ENCODE measurements around the gene MEAF6. TPM values are rescaled to one million over a fixed set of nuclear protein-coding genes. Genes with fewer than 3 reads are reported as not detected.

MEAF6 gene
- total RNA-seq, 1 donor from 2014 or later, result 93.0 TPM

DNA sequence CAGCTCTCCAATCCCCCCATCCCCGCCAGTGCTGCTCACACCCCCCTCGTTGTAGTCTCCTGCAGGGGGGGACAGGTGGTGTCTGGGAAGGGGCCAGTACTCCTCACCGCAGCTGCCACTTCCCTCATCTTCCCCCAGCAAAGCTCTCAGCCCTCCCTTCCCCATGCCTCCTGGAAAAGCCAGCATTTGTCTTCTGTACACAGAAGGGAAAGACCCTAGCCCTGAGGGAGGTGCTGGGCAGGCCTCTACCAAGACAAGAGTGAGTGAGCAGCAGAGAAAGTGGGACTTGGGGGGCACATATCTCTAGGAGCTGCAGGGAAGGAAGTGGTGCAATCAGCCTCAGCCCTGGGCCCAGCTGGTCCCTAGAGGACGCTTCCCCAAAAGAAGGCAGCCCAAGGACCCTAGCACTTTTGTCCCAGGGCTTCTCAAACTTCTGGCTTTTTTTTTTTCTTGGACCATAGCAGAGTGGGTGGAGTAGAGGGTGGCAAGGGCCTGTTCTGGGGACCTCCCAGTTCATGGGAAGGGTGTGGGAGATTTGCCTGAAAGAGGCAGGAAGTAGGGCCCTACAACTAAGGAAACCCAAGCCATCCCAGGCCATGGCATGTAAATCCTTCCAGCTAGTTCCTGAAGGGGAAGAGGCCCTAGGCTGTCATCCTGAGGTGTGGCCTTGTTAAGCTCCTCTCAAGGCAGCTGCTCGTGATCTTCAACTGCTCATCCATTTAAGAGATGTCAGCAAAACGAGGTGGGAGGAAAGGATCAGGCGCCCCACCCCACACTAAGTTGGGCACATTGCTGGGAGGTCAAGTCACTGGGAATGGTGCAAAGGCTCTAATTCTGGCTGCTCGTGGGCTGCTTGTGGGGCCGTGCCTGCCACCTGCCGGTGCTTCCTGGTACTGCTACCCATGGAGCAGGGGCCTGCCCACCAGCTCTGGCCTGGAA lies 27.6 kb downstream of the MEAF6 start:
- peaks cover 32% of the 10 kb centered on the region for H3K36me3 Mint-ChIP-seq (ENCODE audit: low read depth)
- intact Hi-C loops (cut with micrococcal nuclease), result loop anchor here (1.0 kb wide), 1 partner anchor 33 kb away; no protein-coding TSS in a partner anchor

DNA sequence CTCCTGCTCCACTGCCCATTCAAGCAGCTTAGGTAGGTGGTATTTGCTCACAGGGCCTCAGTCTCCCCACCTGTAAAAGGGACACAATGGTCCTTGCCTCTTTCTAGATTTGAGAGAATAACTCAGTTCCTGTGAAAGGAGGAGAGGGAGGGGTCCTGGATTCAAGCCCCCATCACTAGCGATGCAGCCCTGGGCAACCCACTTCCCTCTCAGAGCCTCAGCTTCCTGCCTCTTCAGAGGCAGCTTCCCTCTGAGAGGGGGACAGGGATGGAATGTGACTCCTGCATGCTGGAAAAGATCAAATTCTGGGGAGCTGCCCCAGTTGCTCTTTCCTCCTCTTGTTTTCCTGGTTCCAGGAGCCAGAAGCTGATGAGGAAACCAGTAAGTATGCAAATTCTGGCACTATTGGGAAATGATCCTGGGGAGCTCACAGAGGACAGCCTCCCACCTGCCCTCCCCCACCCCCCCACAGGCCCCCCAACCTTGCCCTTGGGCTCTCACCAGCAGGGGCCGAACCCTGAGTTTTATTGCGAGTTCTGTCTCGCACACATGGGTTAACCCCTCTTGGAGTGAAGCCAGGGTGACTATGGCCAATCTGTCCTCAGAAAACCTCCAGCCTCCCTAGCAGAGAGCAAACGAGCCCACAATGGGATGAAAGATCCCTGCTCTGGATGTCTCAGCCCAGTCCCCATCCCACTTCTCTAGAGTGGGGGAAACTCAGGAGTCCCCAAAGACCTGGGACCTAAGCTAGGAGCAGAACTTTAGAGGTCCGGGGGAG lies 28.5 kb downstream of the MEAF6 start:
- Mint-ChIP-seq H3K9me3 (no peaks in the 10 kb centered on the region), H3K4me1 (ENCODE audit: low read depth) (peaks cover 20% of the 10 kb centered on the region), H3K4me3 (ENCODE audit: low read depth) (no peak overlapping the region), H3K27ac (no peak overlapping the region), H3K36me3 (ENCODE audit: low read depth) (peaks cover 39% of the 10 kb centered on the region), H3K27me3 (ENCODE audit: low read depth) (no peaks in the 10 kb centered on the region)
- no peak for DNase-seq (ENCODE audit: low spot score)
- intact Hi-C loops (cut with micrococcal nuclease), result no loop called here

More for the DNA sequence above, 27.6 kb downstream of the MEAF6 start:
- peaks cover 12% of the 10 kb centered on the region for H3K4me1 Mint-ChIP-seq (ENCODE audit: low read depth)
- no peaks in the 10 kb centered on the region for H3K27me3 Mint-ChIP-seq (ENCODE audit: low read depth)
- peak; percentile 62 for DNase-seq (ENCODE audit: low spot score)
- no peaks in the 10 kb centered on the region for H3K9me3 Mint-ChIP-seq
- H3K4me3 Mint-ChIP-seq (ENCODE audit: low read depth), result no peak overlapping the region
- peak overlapping the region; percentile 10 for H3K27ac Mint-ChIP-seq

DNA sequence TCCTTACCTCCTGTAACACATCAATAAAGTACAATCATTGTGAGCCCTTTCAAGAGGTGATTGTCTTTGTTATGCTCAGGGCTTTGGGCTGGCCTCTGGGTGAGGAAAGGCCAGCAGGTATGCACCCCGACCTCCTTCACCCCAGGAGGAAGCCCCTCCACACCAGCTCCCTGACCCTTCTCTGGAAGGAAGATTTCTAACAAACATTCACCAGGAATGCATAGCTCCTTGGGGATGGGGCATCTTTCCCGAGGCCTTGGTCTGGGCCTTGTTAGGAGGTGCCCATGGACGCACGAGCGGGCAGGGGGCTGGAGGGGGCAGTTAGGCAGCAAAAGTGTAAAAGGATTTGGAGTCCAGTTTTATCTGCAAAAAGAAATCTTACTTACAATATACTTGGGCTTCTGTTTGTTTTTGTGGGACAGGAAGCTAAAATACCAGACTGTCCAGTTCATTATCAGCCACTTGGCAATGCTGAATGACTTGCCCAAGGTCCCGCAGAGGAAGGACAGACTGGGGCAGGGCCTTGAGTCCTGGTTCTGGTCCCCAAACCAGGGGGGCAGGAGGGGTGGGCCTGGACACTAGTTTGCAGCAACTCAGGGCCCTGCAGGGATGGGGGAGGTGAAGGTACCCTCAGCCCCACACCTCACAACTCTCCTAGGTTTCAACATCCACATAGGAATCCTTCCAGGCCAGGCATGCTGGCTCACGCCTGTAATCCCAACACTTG lies 30.1 kb downstream of the MEAF6 start:
- Mint-ChIP-seq H3K27me3 (ENCODE audit: low read depth) (no peaks in the 10 kb centered on the region), H3K9me3 (no peaks in the 10 kb centered on the region), H3K4me3 (ENCODE audit: low read depth) (no peak overlapping the region), H3K36me3 (ENCODE audit: low read depth) (peaks cover 44% of the 10 kb centered on the region), H3K27ac (peak overlapping the region; percentile 48), H3K4me1 (ENCODE audit: low read depth) (peaks cover 27% of the 10 kb centered on the region)
- no peak for DNase-seq (ENCODE audit: low spot score)
- intact Hi-C loops (cut with micrococcal nuclease), result no loop called here

DNA sequence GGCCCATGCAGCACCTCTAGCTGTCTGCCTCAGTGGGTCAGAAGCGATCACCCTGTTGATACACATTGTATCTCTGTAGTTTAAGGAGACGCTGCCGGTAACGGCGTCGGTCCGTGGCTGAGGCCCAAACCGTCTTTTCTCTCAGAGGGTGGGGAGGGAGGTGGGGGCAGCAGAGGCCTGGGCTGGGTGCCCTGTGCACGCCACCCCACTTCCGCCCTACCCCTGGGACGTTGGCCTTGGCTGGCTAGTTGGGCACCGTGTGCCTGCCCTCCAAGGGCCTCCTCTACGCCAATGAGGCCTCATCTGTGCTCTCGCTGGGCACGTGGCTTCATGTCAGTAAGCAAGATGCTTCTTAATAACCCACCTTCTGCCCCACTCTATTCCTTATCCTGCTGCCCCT lies 30.8 kb downstream of the MEAF6 start:
- intact Hi-C loops (cut with micrococcal nuclease), result no loop called here
- Mint-ChIP-seq H3K4me1 (ENCODE audit: low read depth) (peaks cover 31% of the 10 kb centered on the region), H3K27ac (peak overlapping the region; percentile 48), H3K4me3 (ENCODE audit: low read depth) (no peak overlapping the region), H3K27me3 (ENCODE audit: low read depth) (no peaks in the 10 kb centered on the region), H3K36me3 (ENCODE audit: low read depth) (peaks cover 51% of the 10 kb centered on the region), H3K9me3 (no peaks in the 10 kb centered on the region)
- no peak for DNase-seq (ENCODE audit: low spot score)

DNA sequence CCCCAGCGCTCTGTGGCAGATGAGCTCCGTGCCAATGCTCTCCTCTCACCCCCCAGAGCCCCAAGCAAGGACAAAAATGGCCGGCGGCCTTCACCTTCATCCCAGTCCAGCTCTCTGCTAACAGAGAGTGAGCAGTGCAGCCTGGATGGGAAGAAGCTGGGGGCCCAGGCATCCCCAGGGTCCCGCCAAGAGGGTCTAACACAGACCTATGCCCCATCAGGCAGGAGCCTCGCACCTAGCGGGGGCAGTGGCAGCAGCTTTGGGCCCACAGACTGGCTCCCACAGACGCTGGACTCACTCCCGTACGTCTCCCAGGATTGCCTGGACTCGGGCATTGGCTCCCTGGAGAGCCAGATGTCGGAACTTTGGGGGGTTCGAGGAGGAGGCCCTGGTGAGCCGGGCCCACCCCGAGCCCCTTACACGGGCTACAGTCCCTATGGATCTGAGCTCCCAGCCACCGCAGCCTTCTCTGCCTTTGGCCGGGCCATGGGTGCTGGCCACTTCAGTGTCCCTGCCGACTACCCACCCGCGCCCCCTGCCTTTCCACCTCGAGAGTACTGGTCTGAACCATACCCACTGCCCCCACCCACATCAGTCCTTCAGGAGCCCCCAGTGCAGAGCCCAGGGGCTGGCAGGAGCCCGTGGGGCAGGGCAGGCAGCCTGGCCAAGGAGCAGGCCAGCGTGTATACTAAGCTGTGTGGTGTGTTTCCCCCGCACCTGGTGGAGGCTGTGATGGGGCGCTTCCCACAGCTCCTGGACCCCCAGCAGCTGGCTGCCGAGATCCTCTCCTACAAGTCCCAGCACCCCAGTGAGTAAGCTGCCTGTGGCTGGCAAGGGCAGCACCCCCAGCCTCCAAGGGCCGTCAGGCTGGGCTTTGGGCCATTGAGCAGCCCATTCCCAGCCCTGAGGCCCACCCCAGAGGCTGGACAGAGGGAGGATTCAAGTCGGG lies 31.5 kb downstream of the MEAF6 start:
- intact Hi-C loops (cut with micrococcal nuclease), result no loop called here
- H3K4me1 Mint-ChIP-seq (ENCODE audit: low read depth), result peaks cover 31% of the 10 kb centered on the region
- peaks cover 59% of the 10 kb centered on the region for H3K36me3 Mint-ChIP-seq (ENCODE audit: low read depth)
- no peaks in the 10 kb centered on the region for H3K27me3 Mint-ChIP-seq (ENCODE audit: low read depth)
- peak overlapping the region; percentile 13 for H3K4me3 Mint-ChIP-seq (ENCODE audit: low read depth)
- H3K9me3 Mint-ChIP-seq, result no peaks in the 10 kb centered on the region
- DNase-seq (ENCODE audit: low spot score), result no peak
- H3K27ac Mint-ChIP-seq, result peak overlapping the region; percentile 76

DNA sequence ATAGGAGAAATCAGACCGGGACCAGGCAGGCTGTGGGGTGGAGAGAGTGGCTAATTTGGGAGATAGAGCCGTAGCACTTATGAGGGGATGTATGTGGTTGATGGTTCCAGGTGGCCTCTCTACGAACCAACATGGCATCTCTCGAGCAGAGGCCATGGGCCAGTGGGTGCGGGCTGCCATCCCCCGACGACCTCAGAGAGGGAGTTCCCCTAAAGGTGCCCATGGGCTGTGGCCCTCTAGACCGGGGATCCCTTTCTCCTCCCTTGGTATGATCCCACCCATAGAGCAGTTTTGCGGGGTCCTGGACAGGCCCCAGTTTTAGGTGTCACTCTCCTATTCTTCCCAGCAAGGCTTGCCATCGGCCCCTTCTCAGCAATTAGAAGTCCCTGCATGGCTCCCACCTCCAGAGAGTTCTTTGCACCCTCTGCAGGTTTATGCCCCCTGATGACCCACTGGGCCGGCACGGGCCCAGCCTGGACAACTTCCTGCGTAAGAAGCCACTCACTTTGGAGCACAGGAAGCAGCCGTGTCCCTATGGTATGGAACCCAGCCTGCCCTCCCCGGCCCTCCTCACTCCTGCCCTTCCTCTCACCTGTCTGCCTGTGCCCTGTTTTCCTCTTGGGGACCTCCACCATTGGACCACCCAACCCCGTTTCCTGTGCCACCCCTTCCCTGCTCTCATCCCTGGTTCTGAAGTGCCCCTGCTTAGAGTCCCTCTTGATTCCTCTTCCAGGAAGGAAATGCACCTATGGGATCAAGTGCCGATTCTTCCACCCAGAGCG lies 32.4 kb downstream of the MEAF6 start:
- peaks cover 35% of the 10 kb centered on the region for H3K4me1 Mint-ChIP-seq (ENCODE audit: low read depth)

DNA sequence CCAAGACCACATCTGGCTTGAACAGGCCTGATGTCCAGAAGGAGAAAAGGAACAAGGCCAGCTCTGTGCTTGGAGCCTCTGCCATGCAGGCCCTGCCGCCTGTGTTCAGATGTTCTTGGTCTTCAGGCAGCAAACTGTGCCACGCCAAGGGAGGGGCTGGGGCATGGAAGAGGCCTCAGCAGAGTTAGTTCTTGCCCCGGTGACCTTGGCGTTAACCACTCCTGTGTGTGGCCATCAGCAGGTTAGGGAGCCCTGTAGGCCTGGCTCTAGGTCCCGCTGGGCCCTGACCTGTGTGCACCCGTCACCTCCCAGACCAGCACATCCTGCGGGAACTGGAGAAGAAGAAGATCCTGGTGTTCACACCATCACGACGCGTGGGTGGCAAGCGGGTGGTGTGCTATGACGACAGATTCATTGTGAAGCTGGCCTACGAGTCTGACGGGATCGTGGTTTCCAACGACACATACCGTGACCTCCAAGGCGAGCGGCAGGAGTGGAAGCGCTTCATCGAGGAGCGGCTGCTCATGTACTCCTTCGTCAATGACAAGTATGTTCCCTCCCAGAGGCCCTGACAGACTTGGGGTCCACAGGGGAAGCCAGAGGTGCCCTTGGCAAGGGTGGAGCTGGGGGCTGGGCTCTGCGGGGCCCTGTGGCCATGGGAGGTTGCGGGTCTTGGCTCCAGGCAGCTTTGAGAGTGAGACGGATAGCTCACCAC lies 33.1 kb downstream of the MEAF6 start:
- peaks cover 30% of the 10 kb centered on the region for H3K4me1 Mint-ChIP-seq (ENCODE audit: low read depth)
- H3K4me3 Mint-ChIP-seq (ENCODE audit: low read depth), result peak overlapping the region; percentile 33
- DNase-seq (ENCODE audit: low spot score), result no peak
- no peaks in the 10 kb centered on the region for H3K27me3 Mint-ChIP-seq (ENCODE audit: low read depth)
- H3K27ac Mint-ChIP-seq, result peak overlapping the region; percentile 98
- no peaks in the 10 kb centered on the region for H3K9me3 Mint-ChIP-seq
- intact Hi-C loops (cut with micrococcal nuclease), result no loop called here
- peaks cover 75% of the 10 kb centered on the region for H3K36me3 Mint-ChIP-seq (ENCODE audit: low read depth)

More for the DNA sequence above, 32.4 kb downstream of the MEAF6 start:
- Mint-ChIP-seq H3K27ac (peak overlapping the region; percentile 98), H3K9me3 (no peaks in the 10 kb centered on the region), H3K36me3 (ENCODE audit: low read depth) (peaks cover 67% of the 10 kb centered on the region), H3K27me3 (ENCODE audit: low read depth) (no peaks in the 10 kb centered on the region), H3K4me3 (ENCODE audit: low read depth) (peak overlapping the region; percentile 33)
- intact Hi-C loops (cut with micrococcal nuclease), result no loop called here
- DNase-seq (ENCODE audit: low spot score), result no peak

DNA sequence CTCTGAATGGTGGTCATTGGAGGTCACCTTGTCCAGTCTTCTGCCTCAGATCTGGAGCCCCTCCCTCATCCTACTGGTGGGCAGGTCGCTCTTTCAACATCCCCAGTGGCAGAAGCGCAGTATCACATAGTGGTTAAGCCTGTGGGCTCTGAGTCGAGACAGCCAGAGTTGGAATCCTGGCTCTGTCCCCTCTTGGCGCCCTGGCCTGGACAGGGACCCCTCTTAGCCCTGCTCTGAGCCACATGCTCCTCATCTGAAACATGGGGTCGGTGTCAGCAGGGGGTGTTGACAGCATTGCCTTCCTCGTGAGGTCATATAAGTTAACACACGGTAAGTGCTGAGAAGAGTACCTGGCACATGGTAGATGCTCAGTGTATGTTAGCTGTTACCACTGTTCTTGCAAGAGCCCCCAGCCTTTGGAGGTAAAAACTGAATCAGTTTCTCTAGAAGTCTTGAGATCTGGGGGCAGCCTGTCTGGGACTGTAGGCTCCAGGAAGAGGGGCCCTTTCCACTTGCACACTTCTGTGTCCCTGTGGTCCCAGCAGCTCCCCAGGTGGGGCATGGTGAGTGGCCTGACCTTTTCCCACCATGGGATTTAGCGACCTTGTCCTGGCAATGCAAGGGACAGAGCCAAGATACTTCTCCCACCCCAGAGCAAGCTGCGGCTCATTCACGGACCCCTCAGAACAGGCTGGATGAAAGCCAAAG lies 33.8 kb downstream of the MEAF6 start:
- H3K9me3 Mint-ChIP-seq, result no peaks in the 10 kb centered on the region
- no peak for DNase-seq (ENCODE audit: low spot score)
- peaks cover 30% of the 10 kb centered on the region for H3K4me1 Mint-ChIP-seq (ENCODE audit: low read depth)
- peak overlapping the region; percentile 98 for H3K27ac Mint-ChIP-seq
- no peaks in the 10 kb centered on the region for H3K27me3 Mint-ChIP-seq (ENCODE audit: low read depth)
- peak overlapping the region; percentile 96 for H3K4me3 Mint-ChIP-seq (ENCODE audit: low read depth)
- intact Hi-C loops (cut with micrococcal nuclease), result no loop called here
- peaks cover 82% of the 10 kb centered on the region for H3K36me3 Mint-ChIP-seq (ENCODE audit: low read depth)

DNA sequence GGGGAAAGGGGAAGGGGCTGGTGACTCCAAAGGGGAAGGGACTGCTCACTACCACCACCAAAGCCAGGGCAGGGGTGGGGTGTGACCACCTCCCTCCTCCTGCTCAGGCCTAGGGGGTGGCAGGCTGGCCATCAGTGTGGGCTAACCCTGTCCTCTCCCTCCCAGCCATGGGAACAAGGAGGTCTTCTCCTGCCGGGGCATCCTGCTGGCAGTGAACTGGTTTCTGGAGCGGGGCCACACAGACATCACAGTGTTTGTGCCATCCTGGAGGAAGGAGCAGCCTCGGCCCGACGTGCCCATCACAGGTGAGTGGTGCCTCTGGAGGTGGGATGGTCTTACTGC lies 34.5 kb downstream of the MEAF6 start:
- H3K36me3 Mint-ChIP-seq (ENCODE audit: low read depth), result peaks cover 88% of the 10 kb centered on the region
- H3K9me3 Mint-ChIP-seq, result no peaks in the 10 kb centered on the region

DNA sequence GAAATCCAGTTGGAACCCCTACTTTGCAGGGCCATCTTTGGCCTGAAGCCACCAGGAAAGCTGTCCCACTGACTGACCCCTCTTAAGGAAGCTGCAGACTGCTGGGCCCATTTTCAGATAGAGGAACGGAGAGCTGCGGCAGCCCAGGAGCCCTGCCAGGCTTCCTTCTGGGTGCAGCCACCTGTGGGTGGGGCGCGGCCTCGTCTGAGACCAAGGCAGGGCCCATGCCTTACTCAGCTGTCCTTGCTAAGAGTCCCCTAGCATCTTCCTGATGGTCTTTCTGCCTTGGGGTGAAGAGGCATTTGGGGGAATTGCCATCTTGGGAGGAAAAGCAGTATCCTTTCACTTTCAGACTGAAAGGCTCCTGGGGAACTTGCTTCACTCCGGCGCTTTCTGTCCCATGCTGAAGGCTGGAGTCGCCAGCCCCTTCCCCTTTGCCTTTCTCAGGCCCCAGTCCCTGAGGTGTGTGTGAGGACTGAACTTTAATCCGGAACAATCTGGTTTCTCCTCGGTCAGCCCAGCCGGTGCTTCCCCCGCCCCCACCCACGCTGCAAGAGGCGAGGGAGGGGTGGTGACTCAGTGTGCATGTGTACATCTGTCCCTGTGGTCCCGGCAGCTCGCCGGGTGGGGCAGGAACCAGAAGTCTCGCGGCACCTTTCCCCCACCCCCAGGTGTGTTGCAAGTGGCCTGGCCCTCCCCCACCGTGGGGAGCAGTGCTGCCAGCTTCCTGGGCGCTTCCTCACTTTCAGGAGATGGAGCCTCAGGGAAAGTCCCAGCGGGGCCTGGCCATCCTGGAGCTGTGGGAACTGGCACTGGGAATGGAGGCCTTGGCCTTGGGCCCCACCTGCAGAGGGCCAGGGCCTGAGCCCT lies 35.1 kb downstream of the MEAF6 start:
- Mint-ChIP-seq H3K36me3 (ENCODE audit: low read depth) (peaks cover 90% of the 10 kb centered on the region), H3K4me1 (ENCODE audit: low read depth) (peaks cover 30% of the 10 kb centered on the region)

More for the DNA sequence above, 34.5 kb downstream of the MEAF6 start:
- H3K4me1 Mint-ChIP-seq (ENCODE audit: low read depth), result peaks cover 30% of the 10 kb centered on the region
- H3K4me3 Mint-ChIP-seq (ENCODE audit: low read depth), result peak overlapping the region; percentile 96
- peak overlapping the region; percentile 98 for H3K27ac Mint-ChIP-seq
- no peaks in the 10 kb centered on the region for H3K27me3 Mint-ChIP-seq (ENCODE audit: low read depth)
- intact Hi-C loops (cut with micrococcal nuclease), result no loop called here
- no peak for DNase-seq (ENCODE audit: low spot score)

More for the DNA sequence above, 35.1 kb downstream of the MEAF6 start:
- Mint-ChIP-seq H3K9me3 (no peaks in the 10 kb centered on the region), H3K27me3 (ENCODE audit: low read depth) (no peaks in the 10 kb centered on the region), H3K4me3 (ENCODE audit: low read depth) (peak overlapping the region; percentile 96), H3K27ac (peak overlapping the region; percentile 98)
- intact Hi-C loops (cut with micrococcal nuclease), result loop anchor here (2.0 to 10.0 kb wide), 6 partner anchors 35 to 1715 kb away; partner anchors contain the start of genes CDCA8, MEAF6, SF3A3 and STK40
- DNase-seq (ENCODE audit: low spot score), result peak; percentile 80
